Effector CD8-positive, alpha-beta T cell (primary cell): Measurements from ENCODE around the gene STK4.

Experiments
- DNase-seq: peaks from one replicate; lab custom pipeline; 2025; lab: John Stamatoyannopoulos, UW

STK4 gene

DNA sequence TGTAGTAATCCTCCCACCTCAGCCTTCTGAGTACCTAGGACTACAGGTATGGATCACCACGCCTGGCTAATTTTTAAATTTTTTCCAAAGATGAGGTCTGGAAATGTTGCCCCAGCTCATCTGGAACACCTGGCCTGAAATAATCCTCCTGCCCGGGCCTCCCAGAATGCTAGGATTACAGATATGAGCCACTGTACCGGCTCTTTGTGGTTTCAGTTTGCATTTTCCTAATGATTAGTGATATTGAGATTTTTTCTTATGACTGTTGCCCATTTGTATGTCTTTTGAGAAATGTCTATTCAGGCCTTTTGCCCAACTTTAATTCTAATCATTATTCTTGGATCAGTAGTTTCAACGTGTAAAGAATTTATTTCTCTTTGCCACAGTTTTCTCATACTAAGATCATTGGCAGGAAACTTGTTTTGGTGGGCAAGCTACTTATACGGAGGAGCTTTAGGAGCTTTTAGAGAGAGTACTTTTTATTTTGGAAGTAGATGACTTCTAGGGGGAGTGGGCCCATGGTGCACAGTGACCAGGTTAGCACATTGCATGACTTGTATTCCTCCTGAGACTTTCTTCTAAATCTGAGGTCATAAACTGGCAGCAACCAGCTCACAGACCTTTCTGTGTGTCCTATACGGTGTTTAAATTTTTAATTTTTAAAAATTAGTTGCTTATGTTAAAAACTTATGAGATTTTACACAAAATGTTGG is 62.3 kb downstream of the STK4 start:
- DNase-seq: no peak

DNA sequence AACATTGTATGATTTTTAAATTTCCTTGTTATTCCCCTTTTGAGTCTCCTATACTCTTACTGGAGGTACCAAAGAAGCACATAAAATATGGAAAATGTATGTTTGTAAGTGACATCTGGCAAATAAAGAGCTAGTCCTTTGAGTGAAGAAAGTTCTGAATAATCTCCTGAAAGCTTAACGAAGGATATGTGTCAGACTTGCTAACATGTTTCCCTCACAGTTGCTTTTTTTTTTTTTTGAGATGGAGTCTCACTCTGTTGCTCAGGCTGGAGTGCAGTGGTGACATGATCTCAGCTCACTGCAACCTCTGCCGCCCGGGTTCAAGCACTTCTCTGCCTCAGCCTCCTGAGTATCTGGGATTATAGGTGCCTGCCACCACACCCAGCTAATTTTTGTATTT is 63.6 kb downstream of the STK4 start:
- DNase-seq: no peak

DNA sequence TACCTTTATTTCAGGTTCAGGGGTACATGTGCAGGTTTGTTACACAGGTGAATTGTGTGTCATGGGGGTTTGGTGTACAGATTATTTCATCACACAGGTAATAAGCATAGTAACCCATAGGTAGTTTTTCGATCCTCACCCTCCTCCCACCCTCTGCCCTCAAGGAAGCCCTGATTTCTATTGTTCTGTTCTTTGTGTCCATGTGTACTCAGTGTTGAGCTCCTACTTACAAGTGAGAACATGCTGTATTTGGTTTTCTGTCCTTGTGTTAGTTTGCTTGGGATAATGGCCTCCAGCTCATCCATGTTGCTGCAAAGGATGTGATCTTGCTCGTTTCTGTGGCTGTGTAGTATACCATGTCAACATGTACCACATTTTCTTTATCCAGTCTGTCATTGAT is 66.0 kb downstream of the STK4 start:
- no peak for DNase-seq

DNA sequence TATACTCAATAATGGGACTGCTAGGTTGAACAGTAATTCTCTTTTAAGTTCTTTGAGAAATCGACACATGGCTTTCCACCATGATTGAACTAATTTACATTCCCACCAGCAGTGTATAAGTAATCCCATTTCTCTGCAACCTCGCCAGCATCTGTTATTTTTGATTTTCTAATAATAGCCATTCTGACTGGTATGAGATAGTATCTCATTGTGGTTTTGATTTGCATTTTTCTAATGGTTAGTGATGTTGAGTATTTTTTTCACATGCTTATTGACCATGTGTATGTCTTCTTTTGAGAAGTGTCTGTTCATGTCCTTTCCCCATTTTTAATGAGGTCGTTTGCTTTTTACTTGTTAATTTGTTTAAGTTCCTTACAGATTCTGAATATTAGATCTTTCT is 66.5 kb downstream of the STK4 start:
- no peak for DNase-seq

DNA sequence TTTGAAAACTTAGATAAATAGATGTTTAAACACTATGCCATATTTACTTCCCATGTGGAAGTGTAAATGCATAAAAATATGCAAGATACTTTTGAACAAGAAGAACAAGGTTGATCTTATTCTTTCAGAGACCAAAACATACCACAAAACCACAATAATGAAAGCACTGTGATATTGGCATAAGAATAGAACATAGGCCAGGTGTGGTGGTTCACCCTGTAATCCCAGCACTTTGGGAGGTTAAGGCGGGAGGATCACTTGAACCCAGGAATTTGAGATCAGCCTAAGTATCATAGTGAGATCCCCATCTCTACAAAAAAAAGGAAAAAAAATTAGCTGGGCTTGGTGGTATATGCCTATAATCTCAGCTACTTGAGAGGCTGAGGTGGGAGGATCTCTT is 68.1 kb downstream of the STK4 start:
- DNase-seq: no peak

DNA sequence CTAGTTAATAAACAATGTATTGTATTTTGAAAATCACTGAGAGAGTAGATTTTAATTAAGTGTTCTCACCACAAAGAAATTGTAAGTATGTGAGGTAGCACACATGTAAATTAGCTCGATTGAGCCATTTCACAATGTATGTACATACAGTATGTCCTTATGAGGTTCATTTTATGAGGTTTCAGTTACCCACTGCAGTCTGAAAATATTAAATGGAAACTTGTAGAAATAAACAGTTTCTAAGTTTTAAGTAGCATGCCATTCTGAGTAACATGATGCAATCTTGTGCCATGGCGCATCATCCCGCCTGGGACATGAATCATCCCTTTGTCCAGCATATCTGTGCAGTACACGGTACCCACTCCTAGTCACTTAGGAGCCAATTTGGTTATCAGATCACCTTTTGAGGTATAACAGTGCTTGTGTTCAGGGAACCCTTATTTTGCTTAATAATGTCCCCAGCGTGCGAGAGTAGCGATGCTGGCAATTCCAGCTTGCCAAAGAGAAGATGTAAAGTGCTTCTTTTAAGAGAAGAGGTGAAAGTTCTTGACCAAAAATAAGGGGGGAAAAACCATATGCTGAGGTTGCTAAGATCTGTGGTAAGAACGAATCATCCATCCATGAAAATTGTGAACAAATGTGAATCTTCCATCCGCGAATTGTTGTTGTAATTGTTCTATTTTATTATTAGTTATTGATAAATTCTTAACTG is 69.9 kb downstream of the STK4 start:
- DNase-seq: no peak

DNA sequence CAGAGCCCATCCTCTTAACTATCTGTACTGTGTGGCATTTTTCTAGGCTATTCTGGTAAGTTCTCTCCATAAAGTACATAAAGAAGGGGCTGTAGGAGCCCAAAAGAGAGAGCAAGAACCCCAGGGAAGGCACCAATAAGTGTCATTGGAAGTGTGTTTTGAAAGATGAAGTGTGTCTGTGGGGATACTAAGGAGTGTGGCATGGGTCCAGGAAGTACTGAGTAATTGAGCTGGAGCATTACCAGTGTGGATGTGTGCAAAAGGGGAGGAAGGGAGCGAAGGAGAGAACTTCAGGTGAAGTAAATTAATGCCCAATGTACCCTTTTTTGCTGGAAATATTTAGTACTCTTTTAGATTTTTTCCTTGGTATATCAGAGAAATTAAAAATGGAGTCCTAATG is 70.7 kb downstream of the STK4 start:
- no peak for DNase-seq

DNA sequence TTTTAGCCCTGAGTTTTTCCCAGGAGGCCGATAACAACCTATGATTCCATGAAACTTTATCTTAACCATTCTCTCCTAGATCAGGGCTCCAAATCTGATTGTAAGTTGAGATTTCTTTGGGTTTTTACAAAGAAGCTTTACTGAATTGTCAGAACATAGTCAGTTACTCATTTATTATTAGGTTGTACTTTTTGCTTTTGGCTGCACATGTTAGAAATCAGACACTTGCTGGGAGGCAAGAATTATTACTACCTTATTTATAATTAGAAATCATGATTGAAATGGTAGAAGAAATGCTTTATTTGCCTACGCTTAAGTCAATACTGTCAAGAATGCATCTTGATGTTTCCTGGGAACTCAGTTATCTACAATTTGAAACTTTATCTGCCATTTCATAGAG is 71.3 kb downstream of the STK4 start:
- DNase-seq: no peak

DNA sequence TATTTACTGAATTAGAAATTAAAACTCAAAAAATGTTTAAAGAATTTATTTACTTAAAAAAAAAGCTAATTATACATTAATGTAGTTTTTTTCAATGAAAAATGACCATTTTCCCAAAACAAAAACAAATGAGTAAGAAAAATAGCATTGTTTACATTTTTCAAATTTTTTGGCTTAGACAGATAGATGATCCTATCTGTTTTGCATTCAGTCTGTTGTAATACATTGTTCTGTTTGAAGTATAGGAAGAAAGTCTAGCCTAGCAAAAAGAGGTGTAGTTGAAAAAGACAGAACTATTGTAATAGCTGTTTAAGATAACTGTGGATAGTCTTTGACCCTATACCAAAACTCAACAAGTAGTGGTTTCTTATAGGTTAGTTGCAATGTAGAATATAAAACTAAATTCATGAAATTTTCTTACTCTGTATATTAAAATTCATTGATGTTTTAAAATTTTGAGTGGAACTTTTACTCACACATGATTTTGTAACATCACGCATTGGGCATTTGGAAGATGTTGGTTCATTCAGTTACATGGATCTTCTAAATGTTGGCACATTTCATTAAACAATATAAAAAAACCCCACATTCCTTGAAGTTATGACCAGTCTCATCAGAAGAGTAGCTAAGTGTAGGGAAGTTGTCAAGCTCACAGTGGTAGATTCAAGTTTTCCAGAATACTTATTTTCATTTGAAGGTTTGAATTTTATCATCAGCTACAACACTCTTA is 72.6 kb downstream of the STK4 start:
- DNase-seq: no peak

DNA sequence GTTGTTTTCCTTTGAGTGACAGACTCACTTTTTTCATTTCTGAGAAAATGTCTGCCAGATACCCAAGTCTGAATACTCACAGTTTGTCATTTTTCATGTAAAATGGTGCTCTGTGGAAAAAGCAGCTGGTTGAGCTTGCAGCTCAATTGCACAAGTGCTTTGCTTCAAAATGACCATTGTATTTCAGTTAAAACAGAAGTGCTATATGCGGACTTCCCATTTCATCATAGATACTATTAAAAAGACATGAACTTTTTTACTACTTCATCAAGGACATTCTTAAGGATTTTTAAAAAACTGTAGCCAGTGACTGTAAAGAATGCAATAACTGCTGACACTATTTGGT is 73.1 kb downstream of the STK4 start:
- DNase-seq: no peak

DNA sequence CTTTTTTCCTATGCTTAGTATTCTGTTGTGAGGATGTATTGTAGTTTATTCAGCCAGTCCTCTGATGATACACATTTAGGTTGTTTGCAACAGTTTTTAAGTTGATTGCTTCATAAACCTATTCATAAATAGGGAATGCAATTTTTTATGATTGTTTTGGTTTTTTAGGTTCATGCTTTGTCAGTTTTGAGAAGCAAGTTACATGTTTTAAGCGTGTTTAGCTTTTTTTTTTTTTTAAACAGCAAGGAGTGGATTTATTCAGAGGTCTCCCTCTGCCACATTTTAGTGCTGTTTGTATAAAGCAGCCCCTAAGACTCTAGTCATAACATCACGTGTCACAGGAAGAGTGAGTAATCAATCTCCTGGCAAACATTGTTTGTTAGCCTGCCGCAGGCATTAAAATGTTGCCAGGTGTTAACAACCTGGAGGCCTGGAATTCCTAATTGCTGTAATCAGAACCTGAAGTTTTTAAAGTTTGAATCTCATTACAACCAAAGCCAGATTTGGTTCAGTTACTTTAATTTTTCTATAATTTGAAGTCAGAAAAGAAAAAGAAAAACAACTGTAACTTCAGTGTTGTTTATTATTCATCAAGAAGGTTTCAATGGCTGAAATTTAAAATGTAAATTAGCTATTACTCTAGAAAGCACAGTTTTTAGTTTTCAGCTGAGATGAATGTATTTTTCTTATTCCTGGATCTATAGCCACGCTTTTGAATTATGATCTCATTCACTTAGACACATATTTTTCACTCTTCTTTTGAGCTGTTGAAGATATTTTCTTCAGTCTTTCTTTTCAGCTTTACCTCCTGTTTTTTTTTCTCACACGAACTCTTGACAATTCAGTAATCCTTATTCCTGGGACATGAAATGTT is 75.4 kb downstream of the STK4 start:
- no peak for DNase-seq

DNA sequence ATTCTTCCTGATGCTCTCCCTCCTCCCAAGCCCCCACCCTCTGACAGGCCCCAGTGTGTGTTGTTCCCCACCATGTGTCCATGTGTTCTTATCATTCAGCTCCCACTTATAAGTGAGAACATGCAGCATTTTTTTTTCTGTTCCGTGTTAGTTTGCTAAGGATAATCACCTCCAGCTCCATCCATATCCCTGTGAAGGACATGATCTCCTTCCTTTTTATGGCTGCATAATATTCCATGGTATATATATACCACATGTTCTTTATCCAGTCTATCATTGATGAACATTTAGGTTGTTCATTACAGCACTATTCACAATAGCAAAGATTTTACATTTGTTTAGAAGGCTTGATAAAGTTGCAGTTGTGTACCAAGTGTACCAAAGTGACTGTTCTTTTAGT is 76.7 kb downstream of the STK4 start:
- DNase-seq: no peak

DNA sequence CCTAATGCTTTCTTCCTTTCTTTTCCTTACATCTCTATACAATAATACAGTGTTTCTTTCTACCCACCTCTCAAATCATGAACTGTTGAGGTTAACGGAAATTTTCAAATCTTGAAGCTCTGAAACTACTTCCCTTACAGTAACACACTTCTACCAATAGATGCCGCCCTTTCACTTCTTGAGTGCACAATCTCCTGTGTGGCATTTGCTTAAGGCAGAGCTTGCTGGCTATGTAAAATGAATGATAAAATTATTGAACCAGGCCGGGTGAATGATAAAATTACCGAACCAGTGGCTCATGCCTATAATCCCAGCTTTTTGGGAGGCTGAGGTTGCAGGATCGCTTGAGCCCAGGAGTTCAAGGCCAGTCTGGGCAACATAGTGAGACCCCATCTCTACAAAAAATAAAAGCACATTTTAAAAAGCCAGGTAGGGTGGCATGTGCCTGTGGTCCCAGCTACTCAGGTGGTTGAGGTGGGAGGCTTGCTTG is 77.8 kb downstream of the STK4 start:
- peak; percentile 2 for DNase-seq

DNA sequence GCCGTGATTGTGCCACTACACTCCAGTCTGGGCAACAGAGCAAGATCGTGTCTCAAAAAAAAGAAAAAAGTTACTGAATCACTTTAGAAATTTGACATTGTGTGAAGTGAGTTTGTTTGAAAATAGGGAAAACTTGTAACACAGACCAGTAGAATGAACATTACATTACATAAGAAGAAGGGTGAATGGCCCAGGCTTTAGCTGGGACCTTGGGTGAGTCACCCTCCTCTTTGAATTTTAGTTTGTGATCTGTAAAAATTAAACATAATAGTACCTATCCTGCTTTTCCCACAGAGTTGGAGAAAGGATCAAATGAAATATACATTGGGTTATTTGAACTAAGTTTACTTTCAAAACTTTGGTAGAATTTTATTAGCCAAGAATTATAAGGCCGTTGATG is 78.3 kb downstream of the STK4 start:
- DNase-seq: no peak

DNA sequence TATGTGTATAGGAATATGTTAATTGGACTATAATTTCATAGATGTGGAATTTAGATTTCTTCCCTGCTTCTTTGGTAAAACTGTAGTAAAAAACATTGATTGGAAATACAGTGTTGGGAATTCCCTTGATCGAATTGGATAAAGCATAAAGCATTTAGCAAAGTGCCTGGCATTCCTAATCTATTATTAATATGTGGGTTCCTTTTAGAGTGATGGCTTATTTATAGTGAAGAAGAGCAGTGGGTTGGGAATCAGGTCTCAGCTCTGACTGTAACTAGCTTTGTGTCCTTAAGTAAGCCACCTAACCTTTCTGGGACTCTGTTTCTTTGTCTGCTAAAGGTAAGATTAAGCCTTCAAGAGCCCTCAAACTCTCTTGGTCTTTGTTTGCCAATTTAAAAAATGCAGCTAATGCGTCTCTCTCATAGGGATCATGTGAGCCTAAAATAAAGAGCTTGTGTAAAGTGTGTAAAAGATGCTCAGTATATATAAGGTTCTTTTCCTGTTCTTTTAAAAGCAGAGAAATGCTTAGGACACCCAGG is 81.3 kb downstream of the STK4 start:
- DNase-seq: no peak

DNA sequence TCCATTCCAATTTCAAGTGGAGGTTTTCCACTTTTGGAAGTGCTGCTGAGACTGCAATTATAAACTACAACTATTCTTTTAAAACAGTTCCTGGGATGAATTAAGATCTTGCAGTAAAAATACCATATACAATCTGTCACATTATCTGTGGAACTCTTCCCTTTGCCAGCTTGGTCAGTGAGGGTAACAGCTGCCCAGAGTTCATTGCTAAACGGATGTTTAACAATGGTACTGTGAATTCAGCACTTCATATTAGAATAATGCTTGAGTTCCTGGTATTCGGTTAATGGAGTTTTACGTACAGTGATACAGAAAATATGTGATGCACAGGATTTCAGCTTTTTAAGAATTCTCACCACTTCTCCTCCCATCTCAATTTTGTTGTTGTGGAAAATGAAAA is 83.1 kb downstream of the STK4 start:
- DNase-seq: no peak

DNA sequence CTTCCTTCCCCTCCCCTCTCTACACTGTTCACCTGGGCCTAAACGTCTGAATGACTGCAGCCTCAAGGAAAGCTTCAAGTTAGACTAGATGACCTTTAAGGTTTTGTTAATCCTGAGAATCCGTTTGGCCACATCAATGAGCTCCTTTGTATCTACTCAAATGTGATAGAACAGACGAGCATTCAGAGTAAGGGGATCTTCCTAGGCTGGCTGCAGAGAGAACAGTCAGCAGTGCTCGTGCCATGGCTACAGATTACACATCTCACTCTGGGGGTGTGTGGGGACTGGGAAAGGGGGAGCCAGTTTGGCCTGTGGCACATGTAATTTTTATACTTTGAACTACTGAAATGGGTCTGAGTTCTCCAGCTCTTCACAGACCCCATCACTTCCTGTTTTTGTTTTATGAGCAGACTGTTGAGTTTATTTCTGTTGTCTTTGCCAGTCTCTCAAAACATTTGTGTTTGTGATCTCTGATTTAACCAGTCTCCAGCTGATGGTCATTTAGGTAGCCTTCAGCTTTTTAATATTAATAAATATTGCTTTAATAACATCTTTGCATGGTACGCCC is 83.7 kb downstream of the STK4 start:
- no peak for DNase-seq

DNA sequence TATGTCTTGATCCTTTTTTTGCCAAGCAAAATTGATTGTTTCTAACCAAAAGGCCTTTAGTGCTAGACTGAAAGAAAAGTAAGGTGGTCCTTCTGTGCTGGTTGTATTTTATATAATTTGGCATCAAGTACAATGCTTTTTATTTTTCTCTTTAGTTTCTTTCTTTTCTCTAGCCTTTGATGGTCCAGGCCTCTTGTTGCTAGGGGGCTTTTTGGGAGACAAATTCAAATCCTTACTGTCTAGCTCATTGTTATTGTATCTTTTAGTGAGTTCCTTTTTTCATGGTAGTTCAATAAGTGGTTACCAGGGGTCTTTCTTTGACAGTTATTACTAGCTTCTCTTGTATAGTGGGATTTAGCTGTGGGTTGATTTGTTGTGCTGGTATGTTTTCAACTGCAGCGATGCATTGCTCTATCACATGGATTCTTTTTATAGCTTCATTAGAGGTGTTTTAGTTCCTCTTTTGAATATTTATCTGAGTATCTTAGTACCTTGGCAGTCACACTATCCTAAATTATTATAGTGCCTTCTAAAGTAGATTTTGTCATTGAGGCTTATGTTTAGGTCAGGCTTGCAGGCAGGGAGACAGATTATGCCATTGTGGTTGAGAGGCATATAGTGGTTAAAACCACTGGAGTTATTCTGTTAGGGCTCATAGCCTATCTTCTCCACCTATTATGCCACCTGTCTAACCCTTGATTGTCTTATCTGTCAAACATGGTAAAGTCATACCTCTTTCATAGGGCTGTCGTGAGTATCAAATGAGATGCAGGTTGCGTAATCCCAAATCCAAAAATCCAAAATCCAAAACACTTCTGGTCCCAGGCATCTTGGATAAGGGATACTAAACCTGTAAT is 85.1 kb downstream of the STK4 start:
- DNase-seq: no peak

DNA sequence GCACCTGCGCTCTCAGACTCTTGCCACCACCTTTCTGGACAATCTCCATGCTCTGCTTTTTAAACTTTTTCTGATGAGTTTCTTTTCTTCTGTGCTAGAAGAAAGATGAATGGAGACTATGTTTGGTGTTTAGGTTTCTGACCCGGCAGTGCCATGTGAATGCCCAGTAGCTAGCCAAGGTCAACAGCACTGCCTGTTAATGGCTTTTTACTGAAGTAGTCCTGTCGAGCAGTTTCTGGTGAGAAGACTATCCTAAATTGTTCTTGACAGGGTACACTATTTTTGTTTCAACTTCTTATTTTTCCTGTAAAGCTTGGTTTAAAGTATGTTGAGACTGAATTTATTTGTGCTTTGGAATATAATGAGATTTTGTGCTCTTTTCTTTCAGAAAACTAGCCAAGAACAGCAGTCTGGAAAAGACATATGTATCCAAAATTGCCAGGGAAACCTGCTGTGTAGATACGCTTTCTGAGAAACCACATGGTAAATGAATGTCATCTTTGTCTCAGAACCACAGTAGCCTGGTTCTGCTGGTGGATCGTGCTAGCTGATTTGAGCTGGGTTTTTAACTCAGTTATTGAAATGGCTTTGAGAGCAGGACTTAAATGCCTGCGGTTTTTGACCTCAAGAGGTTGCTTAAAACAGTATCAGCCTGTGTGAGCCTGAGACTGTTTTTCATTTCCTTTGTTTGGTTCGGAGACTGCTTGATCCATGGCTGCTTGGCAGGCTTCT is 86.6 kb downstream of the STK4 start:
- no peak for DNase-seq
